GM12874 (cell line): ENCODE data around the gene CXXC5.

ENCODE experiments used
- CTCF ChIP-seq: IDR thresholded peaks from 2 replicates; pipeline ENCODE4 v1.5.1; 2011; ENCODE audit warnings: low read depth, mild to moderate bottlenecking, control low read depth, low read length, moderate library complexity; ENCODE audit not compliant: insufficient read depth

CXXC5 gene

GRCh38 chr5:139680368-139681111 lies 32.4 kb downstream of the CXXC5 start:
- no peak for TF ChIP-seq CTCF

- TF ChIP-seq CTCF = no peak
Observed at GRCh38 chr5:139681112-139681458, 32.9 kb downstream of the CXXC5 start.

GRCh38 chr5:139681466-139681865 lies 33.3 kb downstream of the CXXC5 start:
- no peak for TF ChIP-seq CTCF

GRCh38 chr5:139682016-139682975 lies 34.1 kb downstream of the CXXC5 start:
- no peak for TF ChIP-seq CTCF

- no peak for TF ChIP-seq CTCF
Observed at GRCh38 chr5:139683295-139684271, 35.4 kb downstream of the CXXC5 start.

GRCh38 chr5:139684350-139684880 lies 36.3 kb downstream of the CXXC5 start:
- TF ChIP-seq CTCF = no peak
